Hematopoietic multipotent progenitor cell treated with erythropoietin and hydrocortisone succinate and interleukin-3 and kit ligand, for 15 days (in vitro differentiated cells): ENCODE data around the gene ATRAID.
A peak's percentile ranks its signal among the peaks of the same experiment; 100 is the strongest.

Experiments
- DNase-seq: peaks from one replicate; pipeline ENCODE4 v3.0.0-alpha.2; 2015; ENCODE audit warnings: low spot score

ATRAID gene

DNA sequence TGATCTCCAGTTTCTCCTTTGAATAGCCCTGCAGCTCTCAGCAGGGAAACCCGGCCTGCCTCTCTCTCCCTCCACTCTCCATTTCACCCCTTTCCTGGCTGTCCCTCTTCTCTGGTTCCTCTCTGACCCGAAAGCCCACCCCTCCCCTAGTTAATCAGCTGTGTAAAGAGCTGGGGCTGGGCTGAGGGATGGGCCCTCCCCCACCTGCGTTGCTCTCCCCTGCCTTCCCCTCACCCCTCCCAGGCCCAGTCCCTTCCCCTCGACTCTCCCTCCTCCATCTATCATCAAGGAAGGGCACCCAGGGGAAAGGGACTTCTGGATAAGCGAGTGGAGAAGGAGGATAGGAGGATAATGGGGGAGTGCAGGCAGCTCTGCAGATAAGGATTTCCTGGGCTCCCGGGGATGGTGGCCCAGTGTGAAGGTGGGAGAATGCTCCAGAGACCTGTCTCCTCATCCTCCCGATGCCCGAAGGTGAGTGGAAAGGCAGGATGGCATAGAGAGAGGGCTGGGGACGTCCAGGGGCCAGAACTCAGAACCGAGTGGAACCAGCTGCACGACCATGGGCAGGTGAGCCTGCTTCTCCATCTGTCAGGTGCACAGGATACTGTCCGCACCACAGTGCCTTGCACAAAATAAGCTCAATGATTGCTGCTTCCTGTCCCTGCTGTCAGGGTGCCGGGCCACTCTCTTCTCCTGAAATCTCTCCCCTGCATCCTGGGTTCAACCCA is 39.0 kb downstream of the ATRAID start:
- no peak for DNase-seq

DNA sequence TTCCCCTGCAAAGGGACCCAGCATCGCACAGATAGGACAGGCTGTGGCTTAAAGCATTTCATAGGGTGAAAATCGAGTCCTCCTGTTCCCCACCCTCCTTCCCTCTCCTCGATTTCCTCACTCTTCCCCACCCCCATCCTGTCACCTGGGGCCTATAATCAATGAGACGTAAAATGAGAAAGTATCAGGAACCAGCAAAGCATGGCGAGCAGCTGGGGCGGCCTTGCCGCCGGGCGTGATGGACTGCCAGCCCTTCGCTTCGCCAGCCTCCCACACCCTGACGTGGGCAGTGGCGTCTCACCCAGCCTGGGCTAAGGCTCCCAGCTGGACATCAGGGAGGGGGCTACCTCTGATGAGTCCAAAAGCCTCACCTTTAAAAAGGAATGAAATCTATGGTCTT is 39.9 kb downstream of the ATRAID start:
- no peak for DNase-seq

DNA sequence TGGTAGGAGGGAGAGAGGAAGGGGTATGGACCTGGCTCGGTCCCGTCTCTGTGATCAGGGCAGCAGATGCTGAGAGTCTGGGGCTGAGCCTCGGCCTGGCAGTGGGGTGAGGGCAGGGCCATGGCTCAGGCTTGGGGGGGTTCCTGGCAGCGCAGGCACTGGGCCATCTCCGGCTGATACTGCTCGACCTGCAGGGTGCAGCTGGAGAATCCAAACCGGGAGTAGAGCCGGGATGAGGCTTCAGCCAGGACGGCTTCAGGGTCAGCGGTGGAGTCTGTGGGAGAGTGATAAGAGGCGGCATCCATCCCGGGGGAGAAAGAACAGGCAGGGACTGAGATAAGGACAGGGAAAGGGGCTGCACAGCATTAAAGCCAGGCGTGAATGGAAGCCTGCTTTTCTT is 43.3 kb downstream of the ATRAID start:
- DNase-seq, result no peak

DNA sequence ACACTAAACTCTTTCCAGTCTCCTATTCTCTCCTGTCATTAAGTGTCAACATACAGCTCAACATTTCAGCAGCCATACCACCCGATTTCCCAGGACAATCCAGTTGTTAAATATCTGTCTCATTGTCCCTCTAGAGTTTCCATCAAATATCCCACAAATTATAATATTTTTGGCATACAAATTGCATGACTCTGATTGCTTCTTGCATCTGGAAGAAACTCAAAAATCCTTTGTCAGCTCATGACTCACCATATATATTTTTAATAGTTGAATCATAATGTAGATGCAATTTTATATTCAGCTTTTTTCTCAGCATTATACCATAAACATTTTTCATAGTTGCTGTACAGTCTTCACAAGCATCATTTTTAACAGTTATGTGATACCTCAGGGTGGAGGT is 43.8 kb downstream of the ATRAID start:
- no peak for DNase-seq

- no peak for DNase-seq
These were observed 45.1 kb downstream of the ATRAID start for GRCh38 chr2:27256855-27257454.

DNA sequence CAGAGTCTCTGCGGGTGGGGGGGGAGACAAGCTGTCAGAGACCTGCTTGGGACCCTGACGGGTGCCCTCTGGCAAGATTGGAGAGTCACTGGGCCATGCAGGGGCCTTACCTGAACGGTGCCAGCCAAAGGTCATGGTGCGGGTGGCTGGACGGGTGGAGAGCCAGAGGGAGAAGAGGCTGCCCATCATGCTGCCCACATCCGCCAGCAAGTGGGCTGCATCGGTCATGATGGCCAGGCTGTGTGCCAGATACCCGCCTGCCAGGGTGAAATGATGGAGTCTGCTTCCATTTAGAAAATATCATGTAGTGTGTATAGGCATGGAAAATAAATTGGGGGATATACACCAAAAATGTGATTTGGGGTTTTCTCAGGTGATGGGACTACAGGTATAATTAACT is 46.2 kb downstream of the ATRAID start:
- DNase-seq, result no peak

DNA sequence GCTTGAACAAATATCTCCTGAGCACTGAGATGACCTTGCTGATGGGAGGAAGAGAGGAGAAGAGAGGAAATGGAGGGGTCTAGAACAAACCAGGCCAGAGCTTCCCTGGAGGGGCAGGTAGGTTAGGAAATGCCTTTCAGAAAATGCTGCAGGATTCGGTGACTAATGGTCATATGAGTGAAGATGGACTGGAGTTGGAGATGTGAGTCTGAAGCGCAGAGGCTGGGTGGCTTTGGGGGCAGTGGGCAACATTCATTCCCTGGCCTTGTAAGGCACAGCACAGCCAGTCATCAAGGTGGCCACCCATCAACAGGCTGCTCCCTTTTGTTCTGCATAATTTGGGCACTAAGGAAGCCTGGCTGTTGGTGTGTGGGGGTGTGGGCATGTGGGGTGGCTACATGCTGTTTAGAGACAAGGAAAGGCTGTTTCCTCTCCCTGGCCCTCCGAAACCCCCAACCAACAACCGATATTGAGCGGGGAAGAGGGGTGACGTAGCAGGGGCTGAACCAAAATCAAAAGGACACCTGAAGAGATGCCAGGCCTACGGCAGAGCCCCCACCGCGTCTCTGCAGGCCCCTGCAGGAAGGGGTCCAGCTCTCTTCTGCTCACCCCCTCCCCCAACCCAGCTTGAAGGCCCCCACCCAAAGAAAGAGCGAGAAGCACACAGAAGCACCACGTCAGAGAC is 49.5 kb downstream of the ATRAID start:
- DNase-seq, result no peak

DNA sequence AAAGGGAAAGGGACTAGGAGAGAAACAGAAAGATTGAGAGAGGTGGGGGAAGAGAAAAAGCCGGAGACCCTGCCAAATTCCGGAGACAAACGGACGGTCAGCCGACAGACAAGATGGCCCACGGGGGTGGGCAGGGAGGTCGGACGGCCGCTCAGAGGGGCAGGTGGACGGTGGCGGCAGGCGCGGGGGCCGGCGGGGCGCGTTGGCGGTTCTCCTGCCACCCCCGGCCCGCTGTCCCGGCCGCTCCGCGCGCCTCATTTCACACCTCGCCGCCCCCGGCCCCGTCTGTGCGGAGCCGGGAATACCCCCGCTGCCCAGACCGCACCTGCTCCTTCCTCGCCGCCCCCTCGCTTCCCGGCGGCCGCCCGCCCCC is 50.1 kb downstream of the ATRAID start:
- no peak for DNase-seq

DNA sequence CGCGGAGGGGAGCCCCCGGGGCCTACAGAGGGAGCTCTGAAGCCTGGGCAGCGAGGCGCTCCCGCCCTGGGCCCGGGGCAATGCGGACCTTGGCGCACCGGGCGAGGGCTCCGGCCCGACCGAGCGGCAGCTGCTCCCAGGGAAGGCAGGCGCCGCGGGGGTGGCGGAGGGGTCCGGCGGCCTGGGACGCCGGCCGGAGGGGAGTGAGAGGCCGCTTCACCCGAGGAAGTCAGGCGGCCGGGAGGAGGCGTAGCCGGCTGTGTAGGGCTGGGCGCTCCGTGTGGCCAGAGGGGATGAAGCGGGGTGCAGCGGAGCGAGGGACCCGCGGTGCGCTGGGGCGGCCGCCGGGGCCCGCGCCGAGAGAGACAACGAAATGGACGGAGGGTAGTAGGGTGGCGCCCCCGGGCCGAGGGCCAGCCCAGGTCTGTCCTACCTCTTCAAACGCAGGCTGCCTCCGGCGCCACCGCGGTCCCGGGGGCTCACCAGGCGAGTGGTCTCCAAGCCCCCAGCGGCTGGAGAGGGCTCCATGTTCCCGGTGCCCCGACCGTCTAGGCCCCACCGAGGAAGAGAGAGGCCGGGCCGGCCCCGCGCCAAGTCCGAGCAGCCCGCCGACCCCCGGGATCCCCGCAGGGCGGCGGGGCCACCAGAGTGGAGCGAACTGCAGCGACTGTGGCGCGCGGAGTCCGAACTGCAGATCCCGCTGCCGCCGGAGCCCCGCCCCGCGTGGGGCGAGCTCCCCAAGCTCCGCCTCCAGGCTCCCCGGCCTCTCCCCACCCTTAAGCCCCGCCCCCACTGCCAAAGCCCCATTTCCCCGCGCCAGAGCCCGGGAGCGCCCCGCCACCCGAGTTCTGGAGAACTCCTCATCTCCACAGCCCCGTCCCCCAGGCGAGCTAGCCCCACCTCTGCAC is 50.8 kb downstream of the ATRAID start, which contains the start of gene SLC30A3:
Gene SLC30A3, minus strand, starts transcription at position 669 of the 908 bp plus-strand sequence. Its CDS starts 141 bp downstream, at position 528.
- DNase-seq, result peak; percentile 44

GRCh38 chr2:27263287-27264252 is 51.7 kb downstream of the ATRAID start:
- DNase-seq, result no peak

DNA sequence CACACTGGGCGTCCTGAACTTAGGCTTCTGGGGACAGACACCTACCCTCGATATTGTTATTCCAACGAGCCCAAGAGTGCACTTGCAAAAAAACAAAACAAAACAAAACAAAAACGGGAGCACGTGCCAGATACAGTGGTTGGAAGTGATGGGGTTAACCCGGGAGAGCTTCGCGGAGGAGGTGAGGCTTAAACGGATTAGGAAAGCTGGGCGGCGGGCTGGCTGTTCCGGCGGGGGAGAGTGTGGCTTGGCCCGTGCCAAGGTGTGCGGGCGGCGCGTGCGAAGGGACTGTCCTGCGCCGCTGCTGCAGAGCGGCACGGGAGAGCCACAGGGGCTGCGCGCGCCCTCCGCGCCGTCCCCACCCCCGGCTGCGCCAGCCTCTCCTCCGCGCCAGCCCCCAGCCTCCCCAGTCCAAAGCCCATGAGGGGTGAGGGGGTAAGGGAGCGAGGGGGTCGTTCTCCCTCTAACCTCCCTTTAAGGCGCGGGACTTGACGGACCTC is 52.5 kb downstream of the ATRAID start:
- no peak for DNase-seq

GRCh38 chr2:27264753-27265535 is 53.1 kb downstream of the ATRAID start:
- DNase-seq, result no peak

DNA sequence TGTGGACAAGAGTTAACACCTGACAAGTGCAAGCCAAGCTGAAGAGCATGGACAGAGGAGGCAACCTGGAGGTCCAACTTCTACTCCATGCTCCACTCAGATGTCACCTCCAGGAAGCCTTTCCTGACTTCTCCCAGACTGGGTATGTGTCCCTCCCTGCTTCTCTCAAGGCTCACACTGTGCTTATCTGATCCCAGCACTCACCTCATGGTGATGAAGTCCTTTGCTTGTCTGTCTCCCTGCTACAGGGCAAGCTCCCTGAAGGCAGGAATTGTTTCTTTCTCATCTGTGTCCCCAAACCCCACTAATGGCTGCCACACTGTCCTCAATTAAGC is 53.7 kb downstream of the ATRAID start:
- no peak for DNase-seq
